ENCODE data around the gene POU2F2. TPM values are rescaled to one million over a fixed set of nuclear protein-coding genes. Genes with fewer than 3 reads are reported as not detected.

Gene POU2F2
- total and polyA plus RNA-seq, 7 donors = 0.14 to 0.86 (median 0.43) TPM

DNA sequence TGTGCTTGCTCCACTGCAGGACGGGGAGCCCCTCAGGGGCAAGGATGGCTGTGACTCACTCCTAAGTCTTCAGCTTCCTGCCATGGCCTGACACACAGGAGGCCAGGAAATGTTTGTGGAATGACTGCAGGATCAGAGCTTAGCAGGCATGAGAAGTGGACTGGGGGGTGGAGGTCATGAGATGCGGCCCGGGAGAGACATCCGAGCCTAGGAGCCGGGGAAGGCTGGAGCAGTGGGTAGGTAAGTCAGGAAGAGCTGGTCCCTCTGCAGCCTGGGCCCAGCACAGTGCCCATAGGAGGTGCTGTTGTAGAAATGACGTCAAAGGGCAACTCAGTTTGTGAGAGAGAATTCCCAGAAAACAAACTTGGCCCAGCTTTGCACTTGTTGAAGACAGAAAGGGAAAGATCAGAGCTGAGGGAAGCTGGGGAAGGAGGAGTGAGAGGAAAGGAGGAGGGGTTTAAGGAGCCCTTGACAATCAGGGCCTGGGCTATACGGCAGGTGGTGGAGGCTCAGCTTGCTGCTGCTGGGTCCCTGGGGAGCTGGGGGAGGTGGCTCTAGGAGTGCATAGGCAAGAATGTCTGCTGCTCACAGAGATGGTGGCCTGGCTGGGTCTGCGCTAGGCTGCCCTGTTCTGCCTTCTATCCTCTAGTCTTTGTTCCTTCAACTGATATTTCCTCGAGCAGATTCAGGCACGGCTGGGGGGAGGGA is 18.5 kb downstream of the POU2F2 start:
- DNase-seq (peak; percentile 61 to 67), ATAC-seq (peak in 2 of 4 donors; percentile 60 to 61)
- intact Hi-C loops (cut with DNase I) = no loop called here
- Histone ChIP-seq H3K4me3 (no peak overlapping the region), H3K4me1 (no peaks in the 10 kb centered on the region), H3K9me3 (no peaks in the 10 kb centered on the region), H3K27ac (peak overlapping the region; percentile 50), H3K27me3 (ENCODE audit: insufficient read depth in 3 of 3, low read length in 2 of 3) (peaks cover 0 to 5% (median 2%) of the 10 kb centered on the region in 3 donors), H3K36me3 (ENCODE audit: insufficient read depth in 1 of 2, low read depth in 1 of 2) (no peaks in the 10 kb centered on the region)
- TF ChIP-seq, protein P1, sequence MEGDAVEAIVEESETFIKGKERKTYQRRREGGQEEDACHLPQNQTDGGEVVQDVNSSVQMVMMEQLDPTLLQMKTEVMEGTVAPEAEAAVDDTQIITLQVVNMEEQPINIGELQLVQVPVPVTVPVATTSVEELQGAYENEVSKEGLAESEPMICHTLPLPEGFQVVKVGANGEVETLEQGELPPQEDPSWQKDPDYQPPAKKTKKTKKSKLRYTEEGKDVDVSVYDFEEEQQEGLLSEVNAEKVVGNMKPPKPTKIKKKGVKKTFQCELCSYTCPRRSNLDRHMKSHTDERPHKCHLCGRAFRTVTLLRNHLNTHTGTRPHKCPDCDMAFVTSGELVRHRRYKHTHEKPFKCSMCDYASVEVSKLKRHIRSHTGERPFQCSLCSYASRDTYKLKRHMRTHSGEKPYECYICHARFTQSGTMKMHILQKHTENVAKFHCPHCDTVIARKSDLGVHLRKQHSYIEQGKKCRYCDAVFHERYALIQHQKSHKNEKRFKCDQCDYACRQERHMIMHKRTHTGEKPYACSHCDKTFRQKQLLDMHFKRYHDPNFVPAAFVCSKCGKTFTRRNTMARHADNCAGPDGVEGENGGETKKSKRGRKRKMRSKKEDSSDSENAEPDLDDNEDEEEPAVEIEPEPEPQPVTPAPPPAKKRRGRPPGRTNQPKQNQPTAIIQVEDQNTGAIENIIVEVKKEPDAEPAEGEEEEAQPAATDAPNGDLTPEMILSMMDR (IDR thresholded peaks at IDR 0.05) = no peak
- 20 to 22% (median 20%) methylated on average over 10 of the region's 10 CpGs for WGBS, 3 donors

- Histone ChIP-seq H3K4me1 (no peaks in the 10 kb centered on the region), H3K27ac (no peak overlapping the region), H3K4me3 (no peak overlapping the region), H3K9me3 (no peaks in the 10 kb centered on the region), H3K27me3 (ENCODE audit: insufficient read depth in 3 of 3, low read length in 2 of 3) (peaks cover 0 to 9% (median 2%) of the 10 kb centered on the region in 3 donors), H3K36me3 (ENCODE audit: insufficient read depth in 1 of 2, low read depth in 1 of 2) (no peaks in the 10 kb centered on the region)
- 80 to 83% (median 83%) methylated on average over 3 of the region's 3 CpGs for WGBS, 3 donors
- TF ChIP-seq, protein P1 (IDR thresholded peaks at IDR 0.05) = no peak
- intact Hi-C loops (cut with DNase I) = no loop called here
- no peak for ATAC-seq
- no peak for DNase-seq
Observed at GRCh38 chr19:42111811-42112210, 20.4 kb downstream of the POU2F2 start.

GRCh38 chr19:42111384-42111783 is 20.9 kb downstream of the POU2F2 start:
- intact Hi-C loops (cut with DNase I) = no loop called here
- ATAC-seq (no peak), DNase-seq (no peak)
- no peaks in the 10 kb centered on the region for H3K36me3 ChIP-seq (ENCODE audit: insufficient read depth in 1 of 2, low read depth in 1 of 2)
- H3K9me3 ChIP-seq = no peaks in the 10 kb centered on the region
- H3K4me1 ChIP-seq = no peaks in the 10 kb centered on the region
- TF ChIP-seq, protein P1 (IDR thresholded peaks at IDR 0.05) = no peak
- WGBS, 3 donors = 64 to 67% (median 64%) methylated on average over 1 of the region's 1 CpG
- H3K4me3 ChIP-seq = no peak overlapping the region
- no peak overlapping the region for H3K27ac ChIP-seq
- H3K27me3 ChIP-seq (ENCODE audit: insufficient read depth in 3 of 3, low read length in 2 of 3) = peaks cover 0 to 9% (median 2%) of the 10 kb centered on the region in 3 donors

DNA sequence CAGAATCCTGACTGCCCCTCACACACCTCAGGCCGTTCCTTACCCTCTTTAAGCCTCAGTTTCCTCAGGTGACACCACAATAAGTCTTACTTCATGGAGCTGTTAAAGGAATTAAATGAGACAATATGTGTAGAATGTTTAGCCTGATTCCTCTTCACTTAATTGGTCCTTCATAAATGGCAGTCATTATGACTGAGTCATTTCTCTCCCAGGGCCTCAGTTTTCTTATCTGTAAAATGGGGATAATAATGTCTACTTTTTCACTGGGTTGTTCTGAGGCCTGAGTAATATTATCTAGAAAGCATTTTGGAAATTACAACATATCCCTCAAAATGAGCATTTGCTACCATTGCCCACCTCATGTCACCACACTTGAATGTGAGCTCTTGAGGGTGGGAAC is 21.6 kb downstream of the POU2F2 start:
- 56 to 61% (median 59%) methylated on average over 1 of the region's 1 CpG for WGBS, 3 donors
- Histone ChIP-seq H3K9me3 (no peaks in the 10 kb centered on the region), H3K4me3 (no peak overlapping the region), H3K36me3 (ENCODE audit: insufficient read depth in 1 of 2, low read depth in 1 of 2) (no peaks in the 10 kb centered on the region), H3K4me1 (no peaks in the 10 kb centered on the region), H3K27ac (no peak overlapping the region), H3K27me3 (ENCODE audit: insufficient read depth in 3 of 3, low read length in 2 of 3) (peaks cover 0 to 9% (median 2%) of the 10 kb centered on the region in 3 donors)
- ATAC-seq (no peak), DNase-seq (no peak)
- intact Hi-C loops (cut with DNase I) = no loop called here
- TF ChIP-seq, protein P1 (IDR thresholded peaks at IDR 0.05) = no peak

All from psoas muscle (tissue), 8 donors.